8988T (cell line): ENCODE results near the gene EPHA10.
"Not testable (repeated sequence)": the region's sequence is repeated elsewhere in the genome, so short reads cannot be mapped to it uniquely, and the experiment has no call there.

ENCODE experiments used
- DNase-seq: peaks from one replicate; pipeline ENCODE4 v3.0.0; 2011

The EPHA10 gene

GRCh38 chr1:37708471-37708870 is 56.4 kb downstream of the EPHA10 start:
- no peak for DNase-seq

GRCh38 chr1:37705399-37705798 is 59.5 kb downstream of the EPHA10 start:
- DNase-seq: no peak

GRCh38 chr1:37704966-37705365 is 60.0 kb downstream of the EPHA10 start:
- no peak for DNase-seq

GRCh38 chr1:37703061-37703460 is 61.9 kb downstream of the EPHA10 start:
- no peak for DNase-seq

- no peak for DNase-seq
Measured at GRCh38 chr1:37701051-37701450, 63.9 kb downstream of the EPHA10 start.

- no peak for DNase-seq
Measured at GRCh38 chr1:37699147-37699546, 65.8 kb downstream of the EPHA10 start.

GRCh38 chr1:37697737-37698136 is 67.2 kb downstream of the EPHA10 start:
- no peak for DNase-seq

GRCh38 chr1:37697090-37697489 is 67.8 kb downstream of the EPHA10 start:
- no peak for DNase-seq

- no peak for DNase-seq
Measured at GRCh38 chr1:37692834-37693175, 72.1 kb downstream of the EPHA10 start.

- DNase-seq: peak; percentile 76
Measured at GRCh38 chr1:37692078-37692833, 72.7 kb downstream of the EPHA10 start, which contains the start of gene CDCA8. Gene CDCA8 (plus strand): TSS chr1:37692516. CDS start chr1:37692691, 175 bp downstream.

GRCh38 chr1:37691497-37692077 is 73.3 kb downstream of the EPHA10 start:
- no peak for DNase-seq

GRCh38 chr1:37688926-37689325 is 76.0 kb downstream of the EPHA10 start:
- no peak for DNase-seq

- DNase-seq: not testable (repeated sequence)
Measured at GRCh38 chr1:37687764-37688163, 77.2 kb downstream of the EPHA10 start.

GRCh38 chr1:37685722-37686121 is 79.2 kb downstream of the EPHA10 start:
- no peak for DNase-seq

- not testable (repeated sequence) for DNase-seq
Measured at GRCh38 chr1:37684182-37684581, 80.7 kb downstream of the EPHA10 start.

- DNase-seq: no peak
Measured at GRCh38 chr1:37682334-37682987, 82.5 kb downstream of the EPHA10 start.

- no peak for DNase-seq
Measured at GRCh38 chr1:37680933-37681332, 84.0 kb downstream of the EPHA10 start.

- DNase-seq: no peak
Measured at GRCh38 chr1:37677808-37678207, 87.1 kb downstream of the EPHA10 start.

- DNase-seq: no peak
Measured at GRCh38 chr1:37677143-37677439, 87.8 kb downstream of the EPHA10 start.

- DNase-seq: no peak
Measured at GRCh38 chr1:37676281-37677142, 88.4 kb downstream of the EPHA10 start.

GRCh38 chr1:37673920-37674319 is 91.0 kb downstream of the EPHA10 start:
- no peak for DNase-seq

GRCh38 chr1:37672136-37672870 is 92.6 kb downstream of the EPHA10 start:
- no peak for DNase-seq

- no peak for DNase-seq
Measured at GRCh38 chr1:37671261-37671660, 93.7 kb downstream of the EPHA10 start.
